Measurements from ENCODE around the gene CCDC177. TPM values are rescaled to one million over a fixed set of nuclear protein-coding genes. Genes with fewer than 3 reads are reported as not detected.
A peak's percentile ranks its signal among the peaks of the same experiment; 100 is the strongest.

CCDC177 gene
- total and polyA plus RNA-seq, 9 of the 15 experiments (the other 6 are each of a cell fraction or from before 2014, with no cell fraction given): not detected

DNA sequence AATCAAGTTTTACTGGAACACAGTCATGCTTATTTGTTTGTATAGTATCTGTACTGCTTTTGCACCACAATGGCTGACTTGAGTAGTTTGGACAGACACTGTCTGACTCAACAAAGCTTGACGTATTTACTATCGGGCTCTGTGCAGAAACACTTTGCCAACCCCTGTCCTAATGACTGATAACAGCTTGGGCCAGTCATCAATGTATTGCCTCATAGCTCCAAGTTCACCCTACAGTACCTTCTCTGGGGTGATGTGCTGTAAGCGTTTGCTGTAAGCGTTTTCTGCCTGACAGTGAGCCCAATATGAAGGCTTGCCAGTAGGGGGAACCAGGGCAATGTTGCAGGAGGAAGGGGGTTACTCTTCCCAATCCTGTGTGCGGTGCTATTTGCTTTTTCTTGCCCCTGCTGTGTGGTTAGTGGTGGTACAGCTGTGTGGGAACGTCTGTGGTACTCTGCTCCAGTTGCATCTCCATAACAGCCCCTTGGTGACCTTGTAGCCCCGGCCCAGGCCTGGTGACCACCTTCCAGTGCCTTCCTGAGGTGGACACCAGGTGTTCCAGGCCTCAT, 5.4 kb upstream of the CCDC177 start (continued):
- TF ChIP-seq HMGN3 (IDR thresholded peaks at IDR 0.05; ENCODE audit: borderline replicate concordance, extremely low read depth, insufficient read length, low read depth, low read length): no peak
- TF ChIP-seq GTF2E2 (tag; IDR thresholded peaks at IDR 0.05): no peak
- TF ChIP-seq MAFK (IDR thresholded peaks at IDR 0.05; ENCODE audit: low read length): peak; percentile 27; the same call in 1 of the 2 replicates
- TF ChIP-seq, protein P1, sequence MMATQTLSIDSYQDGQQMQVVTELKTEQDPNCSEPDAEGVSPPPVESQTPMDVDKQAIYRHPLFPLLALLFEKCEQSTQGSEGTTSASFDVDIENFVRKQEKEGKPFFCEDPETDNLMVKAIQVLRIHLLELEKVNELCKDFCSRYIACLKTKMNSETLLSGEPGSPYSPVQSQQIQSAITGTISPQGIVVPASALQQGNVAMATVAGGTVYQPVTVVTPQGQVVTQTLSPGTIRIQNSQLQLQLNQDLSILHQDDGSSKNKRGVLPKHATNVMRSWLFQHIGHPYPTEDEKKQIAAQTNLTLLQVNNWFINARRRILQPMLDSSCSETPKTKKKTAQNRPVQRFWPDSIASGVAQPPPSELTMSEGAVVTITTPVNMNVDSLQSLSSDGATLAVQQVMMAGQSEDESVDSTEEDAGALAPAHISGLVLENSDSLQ (IDR thresholded peaks at IDR 0.05): peak; percentile 30; the same call in 1 of the 2 replicates
- TF ChIP-seq HNRNPUL1 (IDR thresholded peaks at IDR 0.05; ENCODE audit: low read length): no peak
- no peak for TF ChIP-seq MECOM (CRISPR knock-in tag; IDR thresholded peaks at IDR 0.05)
- TF ChIP-seq PML (IDR thresholded peaks at IDR 0.05; ENCODE audit: low read length): no peak
- TF ChIP-seq TCF3 (CRISPR knock-in tag; IDR thresholded peaks at IDR 0.05): peak; percentile 76
- no peak for TF ChIP-seq ZFP36 (IDR thresholded peaks at IDR 0.05; ENCODE audit: low read depth, low read length, partially characterized antibody)
- TF ChIP-seq SIX5 (IDR thresholded peaks at IDR 0.05; ENCODE audit: borderline replicate concordance in 1 of 2, insufficient read depth in 1 of 2, low read depth in 1 of 2, low read length in 2 of 2): no peak
- TF ChIP-seq DACH1 (IDR thresholded peaks at IDR 0.05; ENCODE audit: partially characterized antibody): no peak
- TF ChIP-seq DDX20 (tag; IDR thresholded peaks at IDR 0.05; ENCODE audit: low read depth): no peak
- TF ChIP-seq ZNF445 (CRISPR knock-in tag; IDR thresholded peaks at IDR 0.05; ENCODE audit: low read depth): no peak
- TF ChIP-seq, protein P2, sequence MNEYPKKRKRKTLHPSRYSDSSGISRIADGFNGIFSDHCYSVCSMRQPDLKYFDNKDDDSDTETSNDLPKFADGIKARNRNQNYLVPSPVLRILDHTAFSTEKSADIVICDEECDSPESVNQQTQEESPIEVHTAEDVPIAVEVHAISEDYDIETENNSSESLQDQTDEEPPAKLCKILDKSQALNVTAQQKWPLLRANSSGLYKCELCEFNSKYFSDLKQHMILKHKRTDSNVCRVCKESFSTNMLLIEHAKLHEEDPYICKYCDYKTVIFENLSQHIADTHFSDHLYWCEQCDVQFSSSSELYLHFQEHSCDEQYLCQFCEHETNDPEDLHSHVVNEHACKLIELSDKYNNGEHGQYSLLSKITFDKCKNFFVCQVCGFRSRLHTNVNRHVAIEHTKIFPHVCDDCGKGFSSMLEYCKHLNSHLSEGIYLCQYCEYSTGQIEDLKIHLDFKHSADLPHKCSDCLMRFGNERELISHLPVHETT (CRISPR knock-in tag; conservative IDR thresholded peaks at IDR 0.05 in 1 of 2, IDR thresholded peaks at IDR 0.05 in 1 of 2): 0 out of 4 replicates have a peak, but pooled peaks of 1 of the 2 experiments have one; percentile 26
- TF ChIP-seq, protein P3, sequence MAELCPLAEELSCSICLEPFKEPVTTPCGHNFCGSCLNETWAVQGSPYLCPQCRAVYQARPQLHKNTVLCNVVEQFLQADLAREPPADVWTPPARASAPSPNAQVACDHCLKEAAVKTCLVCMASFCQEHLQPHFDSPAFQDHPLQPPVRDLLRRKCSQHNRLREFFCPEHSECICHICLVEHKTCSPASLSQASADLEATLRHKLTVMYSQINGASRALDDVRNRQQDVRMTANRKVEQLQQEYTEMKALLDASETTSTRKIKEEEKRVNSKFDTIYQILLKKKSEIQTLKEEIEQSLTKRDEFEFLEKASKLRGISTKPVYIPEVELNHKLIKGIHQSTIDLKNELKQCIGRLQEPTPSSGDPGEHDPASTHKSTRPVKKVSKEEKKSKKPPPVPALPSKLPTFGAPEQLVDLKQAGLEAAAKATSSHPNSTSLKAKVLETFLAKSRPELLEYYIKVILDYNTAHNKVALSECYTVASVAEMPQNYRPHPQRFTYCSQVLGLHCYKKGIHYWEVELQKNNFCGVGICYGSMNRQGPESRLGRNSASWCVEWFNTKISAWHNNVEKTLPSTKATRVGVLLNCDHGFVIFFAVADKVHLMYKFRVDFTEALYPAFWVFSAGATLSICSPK (IDR thresholded peaks at IDR 0.05; ENCODE audit: borderline replicate concordance): no peak
- TF ChIP-seq CEBPB (tag; IDR thresholded peaks at IDR 0.05): peak; percentile 97
- TF ChIP-seq, protein P4, sequence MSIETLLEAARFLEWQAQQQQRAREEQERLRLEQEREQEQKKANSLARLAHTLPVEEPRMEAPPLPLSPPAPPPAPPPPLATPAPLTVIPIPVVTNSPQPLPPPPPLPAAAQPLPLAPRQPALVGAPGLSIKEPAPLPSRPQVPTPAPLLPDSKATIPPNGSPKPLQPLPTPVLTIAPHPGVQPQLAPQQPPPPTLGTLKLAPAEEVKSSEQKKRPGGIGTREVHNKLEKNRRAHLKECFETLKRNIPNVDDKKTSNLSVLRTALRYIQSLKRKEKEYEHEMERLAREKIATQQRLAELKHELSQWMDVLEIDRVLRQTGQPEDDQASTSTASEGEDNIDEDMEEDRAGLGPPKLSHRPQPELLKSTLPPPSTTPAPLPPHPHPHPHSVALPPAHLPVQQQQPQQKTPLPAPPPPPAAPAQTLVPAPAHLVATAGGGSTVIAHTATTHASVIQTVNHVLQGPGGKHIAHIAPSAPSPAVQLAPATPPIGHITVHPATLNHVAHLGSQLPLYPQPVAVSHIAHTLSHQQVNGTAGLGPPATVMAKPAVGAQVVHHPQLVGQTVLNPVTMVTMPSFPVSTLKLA (conservative IDR thresholded peaks at IDR 0.05): no peak
- TF ChIP-seq KLF6 (CRISPR knock-in tag; IDR thresholded peaks at IDR 0.05; ENCODE audit: borderline replicate concordance): no peak
- no peak for TF ChIP-seq C11orf30 (IDR thresholded peaks at IDR 0.05; ENCODE audit: low read depth)
- peak; percentile 60; the same call in 1 of the 2 replicates for TF ChIP-seq JUN (IDR thresholded peaks at IDR 0.05; ENCODE audit: borderline replicate concordance, low read depth, low read length)
- no peak for TF ChIP-seq JUN (CRISPR knock-in tag; IDR thresholded peaks at IDR 0.05; ENCODE audit: borderline replicate concordance)
- TF ChIP-seq MEIS2 (IDR thresholded peaks at IDR 0.05; ENCODE audit: partially characterized antibody): peak; percentile 70
- TF ChIP-seq POLR2A (conservative IDR thresholded peaks at IDR 0.05): no peak
- TF ChIP-seq DMBX1 (CRISPR knock-in tag; IDR thresholded peaks at IDR 0.05; ENCODE audit: borderline replicate concordance): no peak
